ENCODE data around the gene TMEM97. TPM values are rescaled to one million over a fixed set of nuclear protein-coding genes. Genes with fewer than 3 reads are reported as not detected.
A peak's percentile ranks its signal among the peaks of the same experiment; 100 is the strongest.

TMEM97 gene
- total and polyA plus RNA-seq, 8 donors: 7.6 to 54.0 (median 29.7) TPM

DNA sequence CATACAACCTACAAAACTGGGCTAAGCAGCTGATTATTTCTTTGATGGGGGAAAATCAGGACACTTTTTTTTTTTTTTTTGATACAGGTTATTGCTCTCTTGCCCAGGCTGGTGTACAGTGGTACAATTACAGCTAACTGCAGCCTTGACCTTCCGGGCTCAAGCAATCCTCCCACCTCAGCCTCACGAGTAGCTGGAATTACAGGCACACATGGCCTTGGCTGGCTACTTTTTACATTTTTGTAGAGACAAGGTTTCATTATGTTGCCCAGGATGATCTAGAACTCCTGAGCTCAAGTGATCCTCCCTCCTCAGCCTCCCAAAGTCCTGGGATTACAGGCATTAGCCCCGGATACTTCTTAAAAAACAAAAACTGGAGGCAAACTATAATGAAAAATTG lies 20.6 kb upstream of the TMEM97 start:
- Histone ChIP-seq H3K4me1 (no peaks in the 10 kb centered on the region), H3K27me3 (peaks cover 0 to 10% (median 0%) of the 10 kb centered on the region in 3 donors), H3K4me3 (no peak overlapping the region), H3K27ac (no peak overlapping the region), H3K9me3 (no peaks in the 10 kb centered on the region), H3K36me3 (no peaks in the 10 kb centered on the region)
- intact Hi-C loops (cut with DNase I; ENCODE audit: low total_unique reads): no loop called here
- TF ChIP-seq POLR2AphosphoS5 (IDR thresholded peaks at IDR 0.05) (no peak), EP300 (IDR thresholded peaks at IDR 0.05) (no peak)
- WGBS, 5 donors: 72 to 93% (median 82%) methylated on average over 3 of the region's 3 CpGs
- DNase-seq: no peak

DNA sequence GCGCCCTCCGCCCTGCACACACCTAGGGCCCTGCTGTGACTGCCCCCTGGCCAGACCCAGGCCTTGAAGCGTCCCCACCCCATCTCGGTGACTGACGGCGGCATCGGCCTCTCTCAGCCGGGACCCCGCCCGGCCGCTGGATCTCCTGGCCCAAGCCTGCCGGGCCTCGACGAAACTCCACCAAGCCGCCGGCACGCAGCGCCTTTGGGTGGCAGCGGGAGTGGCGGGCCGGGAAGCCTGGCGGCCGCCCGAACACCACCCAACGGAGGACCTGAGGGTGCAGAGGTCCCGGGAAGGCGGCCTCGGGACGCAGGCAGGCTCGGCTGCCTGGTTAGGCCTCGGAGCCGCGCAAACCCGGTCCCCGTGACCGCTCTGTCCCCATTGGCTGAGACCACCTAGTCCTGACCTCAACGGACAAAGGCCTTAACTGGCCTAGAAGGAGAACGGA lies 12.0 kb upstream of the TMEM97 start:
- H3K4me1 ChIP-seq: no peaks in the 10 kb centered on the region
- intact Hi-C loops (cut with DNase I; ENCODE audit: low total_unique reads): no loop called here
- H3K4me3 ChIP-seq: no peak overlapping the region
- H3K27ac ChIP-seq: no peak overlapping the region
- 33 to 78% (median 41%) methylated on average over 14 to 38 of the region's 38 CpGs for WGBS, 5 donors
- DNase-seq: peak in 1 of 2 donors; percentile 59
- no peaks in the 10 kb centered on the region for H3K36me3 ChIP-seq
- H3K27me3 ChIP-seq: peaks cover 4 to 15% (median 11%) of the 10 kb centered on the region in 3 donors
- H3K9me3 ChIP-seq: no peaks in the 10 kb centered on the region
- no peak for TF ChIP-seq EP300 (IDR thresholded peaks at IDR 0.05)
- TF ChIP-seq POLR2A (IDR thresholded peaks at IDR 0.05): no peak
- no peak for TF ChIP-seq POLR2AphosphoS5 (IDR thresholded peaks at IDR 0.05)
- TF ChIP-seq, protein P1, sequence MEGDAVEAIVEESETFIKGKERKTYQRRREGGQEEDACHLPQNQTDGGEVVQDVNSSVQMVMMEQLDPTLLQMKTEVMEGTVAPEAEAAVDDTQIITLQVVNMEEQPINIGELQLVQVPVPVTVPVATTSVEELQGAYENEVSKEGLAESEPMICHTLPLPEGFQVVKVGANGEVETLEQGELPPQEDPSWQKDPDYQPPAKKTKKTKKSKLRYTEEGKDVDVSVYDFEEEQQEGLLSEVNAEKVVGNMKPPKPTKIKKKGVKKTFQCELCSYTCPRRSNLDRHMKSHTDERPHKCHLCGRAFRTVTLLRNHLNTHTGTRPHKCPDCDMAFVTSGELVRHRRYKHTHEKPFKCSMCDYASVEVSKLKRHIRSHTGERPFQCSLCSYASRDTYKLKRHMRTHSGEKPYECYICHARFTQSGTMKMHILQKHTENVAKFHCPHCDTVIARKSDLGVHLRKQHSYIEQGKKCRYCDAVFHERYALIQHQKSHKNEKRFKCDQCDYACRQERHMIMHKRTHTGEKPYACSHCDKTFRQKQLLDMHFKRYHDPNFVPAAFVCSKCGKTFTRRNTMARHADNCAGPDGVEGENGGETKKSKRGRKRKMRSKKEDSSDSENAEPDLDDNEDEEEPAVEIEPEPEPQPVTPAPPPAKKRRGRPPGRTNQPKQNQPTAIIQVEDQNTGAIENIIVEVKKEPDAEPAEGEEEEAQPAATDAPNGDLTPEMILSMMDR (IDR thresholded peaks at IDR 0.05): no peak

DNA sequence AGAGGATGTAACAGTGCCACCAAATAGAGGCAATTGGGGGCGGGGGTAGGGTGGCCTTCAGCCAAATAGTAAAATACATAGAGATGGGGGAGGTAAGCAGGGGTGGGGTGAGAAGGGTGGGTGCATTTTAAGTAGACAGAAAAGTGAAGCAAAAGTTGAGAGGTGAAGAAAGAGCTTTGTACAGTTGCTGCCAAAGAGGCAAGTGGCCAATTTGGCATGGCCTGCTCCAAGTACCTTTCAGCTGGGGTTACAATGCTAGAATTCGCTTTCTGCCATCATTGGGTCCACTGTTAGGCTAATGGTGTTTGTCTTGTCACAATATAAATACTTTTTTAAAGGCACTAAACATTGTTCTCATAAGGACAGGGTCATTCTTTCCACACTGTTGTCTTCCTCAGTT lies 5.2 kb upstream of the TMEM97 start:
- Histone ChIP-seq H3K9me3 (no peaks in the 10 kb centered on the region), H3K4me3 (no peak overlapping the region), H3K36me3 (no peaks in the 10 kb centered on the region), H3K27me3 (no peaks in the 10 kb centered on the region), H3K4me1 (peaks cover 8 to 11% (median 9%) of the 10 kb centered on the region in 4 donors), H3K27ac (no peak overlapping the region)
- no peak for TF ChIP-seq EP300 (IDR thresholded peaks at IDR 0.05)
- TF ChIP-seq, protein P1 (IDR thresholded peaks at IDR 0.05): no peak
- no peak for TF ChIP-seq POLR2A (IDR thresholded peaks at IDR 0.05)
- TF ChIP-seq POLR2AphosphoS5 (IDR thresholded peaks at IDR 0.05): no peak
- intact Hi-C loops (cut with DNase I; ENCODE audit: low total_unique reads): no loop called here
- 72 to 79% (median 74%) methylated on average over 2 of the region's 2 CpGs for WGBS, 5 donors
- no peak for DNase-seq

DNA sequence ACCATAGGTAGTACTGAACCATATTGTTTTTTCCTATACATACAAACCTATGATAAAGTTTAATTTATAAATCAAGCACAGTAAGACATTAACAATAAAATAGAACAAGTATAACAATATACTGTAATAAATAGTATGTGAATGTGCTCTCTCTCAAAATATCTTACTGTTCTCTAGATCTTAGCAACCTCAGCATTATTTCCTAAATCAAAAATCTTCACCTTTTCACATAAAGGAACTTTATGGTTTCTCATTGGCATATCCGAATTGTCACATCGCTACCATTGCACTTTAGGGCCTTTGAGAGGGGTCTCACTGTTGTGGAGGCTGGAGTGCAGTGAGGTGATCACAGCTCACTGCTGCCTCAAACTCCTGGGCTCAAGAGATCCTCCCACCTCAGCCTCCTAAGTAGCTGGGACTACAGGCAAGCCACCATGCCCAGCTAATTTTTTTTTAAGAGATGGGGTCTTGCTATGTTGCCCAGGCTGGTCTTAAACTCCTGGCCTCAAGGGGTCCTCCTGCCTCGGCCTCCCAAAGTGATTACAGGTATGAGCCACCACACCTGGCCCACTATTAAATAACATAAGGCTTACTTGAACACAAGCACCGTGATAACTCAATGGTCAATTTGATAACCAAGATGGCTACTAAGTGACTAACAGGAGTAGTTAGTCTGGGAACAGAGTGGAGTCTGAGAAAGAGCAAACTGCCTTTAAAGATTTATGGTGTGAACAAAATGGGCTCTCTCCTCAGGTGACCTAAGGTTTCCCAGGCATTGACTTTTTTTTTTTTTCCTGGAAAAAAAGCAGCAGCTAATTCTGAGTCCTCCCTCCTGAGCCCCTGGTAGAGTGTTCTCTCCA lies 2.9 kb upstream of the TMEM97 start:
- no peak overlapping the region for H3K27ac ChIP-seq
- intact Hi-C loops (cut with DNase I; ENCODE audit: low total_unique reads): no loop called here
- TF ChIP-seq EP300 (IDR thresholded peaks at IDR 0.05) (no peak), POLR2A (IDR thresholded peaks at IDR 0.05) (no peak), POLR2AphosphoS5 (IDR thresholded peaks at IDR 0.05) (no peak)
- TF ChIP-seq, protein P1 (IDR thresholded peaks at IDR 0.05): no peak
- no peaks in the 10 kb centered on the region for H3K9me3 ChIP-seq
- no peaks in the 10 kb centered on the region for H3K27me3 ChIP-seq
- no peak overlapping the region for H3K4me3 ChIP-seq
- 91 to 99% (median 96%) methylated on average over 4 of the region's 4 CpGs for WGBS, 5 donors
- H3K4me1 ChIP-seq: peaks cover 8 to 32% (median 23%) of the 10 kb centered on the region in 4 donors
- no peak for DNase-seq
- H3K36me3 ChIP-seq: no peaks in the 10 kb centered on the region

All from stomach (tissue), 9 donors.